RCC 7860 (cell line): ENCODE results near the gene PSPC1.

ENCODE experiments used
- DNase-seq: peaks from one replicate; pipeline ENCODE4 v3.0.0-alpha.2; 2015; ENCODE audit warnings: low spot score
- FAIRE-seq: peaks from 2 replicates; lab custom pipeline; 2012; peaks lifted over from hg19 to GRCh38; lab: Jason Lieb, UNC

PSPC1 gene

GRCh38 chr13:19676168-19676567, 106.6 kb downstream of the PSPC1 start:
- DNase-seq (no peak), FAIRE-seq (no peak)

GRCh38 chr13:19674898-19675297, 107.8 kb downstream of the PSPC1 start:
- FAIRE-seq (no peak), DNase-seq (no peak)

- DNase-seq (no peak), FAIRE-seq (no peak)
Observed at GRCh38 chr13:19673473-19674430, 109.0 kb downstream of the PSPC1 start.

- DNase-seq, result no peak
- FAIRE-seq, result no peak
Observed at GRCh38 chr13:19672990-19673389, 109.8 kb downstream of the PSPC1 start.

- no peak for FAIRE-seq
- no peak for DNase-seq
Observed at GRCh38 chr13:19670147-19670546, 112.6 kb downstream of the PSPC1 start.

GRCh38 chr13:19668778-19669177, 114.0 kb downstream of the PSPC1 start:
- no peak for FAIRE-seq
- no peak for DNase-seq

- DNase-seq (no peak), FAIRE-seq (no peak)
Observed at GRCh38 chr13:19665427-19665859, 117.3 kb downstream of the PSPC1 start.

GRCh38 chr13:19664481-19665230, 118.1 kb downstream of the PSPC1 start:
- FAIRE-seq, result no peak

GRCh38 chr13:19663416-19663979, 119.2 kb downstream of the PSPC1 start:
- no peak for DNase-seq
- FAIRE-seq, result no peak

More at GRCh38 chr13:19664481-19665230, 118.1 kb downstream of the PSPC1 start:
- no peak for DNase-seq

- DNase-seq, result no peak
- no peak for FAIRE-seq
Observed at GRCh38 chr13:19661561-19661960, 121.2 kb downstream of the PSPC1 start.

GRCh38 chr13:19661126-19661525, 121.6 kb downstream of the PSPC1 start:
- FAIRE-seq (no peak), DNase-seq (no peak)

- FAIRE-seq (no peak), DNase-seq (no peak)
Observed at GRCh38 chr13:19658831-19659230, 123.9 kb downstream of the PSPC1 start.

GRCh38 chr13:19657872-19658591, 124.7 kb downstream of the PSPC1 start:
- no peak for DNase-seq
- FAIRE-seq, result no peak
